Measurements from ENCODE around the gene ZSCAN22. TPM values are rescaled to one million over a fixed set of nuclear protein-coding genes. Genes with fewer than 3 reads are reported as not detected.
"Not testable (repeated sequence)": the region's sequence is repeated elsewhere in the genome, so short reads cannot be mapped to it uniquely, and the experiment has no call there.

ZSCAN22 gene
- polyA plus RNA-seq, 1 donor = 3.2 TPM

DNA sequence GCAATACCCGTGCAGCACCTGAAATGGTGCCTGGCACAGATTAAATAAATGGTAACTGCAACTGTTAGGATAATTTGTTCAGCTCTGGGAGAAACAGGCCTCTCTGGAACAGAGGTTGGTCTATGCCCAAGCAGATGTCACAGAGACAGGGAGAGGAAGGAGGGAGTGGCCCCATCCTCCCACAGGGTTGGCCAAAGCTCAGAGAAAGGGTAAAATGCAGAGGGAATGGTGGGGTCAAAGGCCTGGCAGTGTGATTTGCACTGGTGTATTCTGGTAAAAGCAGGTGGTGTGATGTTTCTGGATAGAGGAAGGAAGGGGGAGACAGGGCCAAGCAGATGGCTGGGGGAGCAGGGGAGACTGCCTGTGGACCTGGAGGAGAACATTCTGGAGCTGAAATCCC lies 9.4 kb downstream of the ZSCAN22 start:
- no CpG with 5 or more reads among the region's 1 CpG for WGBS (ENCODE audit: insufficient coverage, low lambda C conversion rate)
- Histone ChIP-seq H3K4me3 (ENCODE audit: low read length) (no peak overlapping the region), H3K27me3 (ENCODE audit: control insufficient read depth, insufficient read depth, low read length) (no peaks in the 10 kb centered on the region), H3K36me3 (ENCODE audit: control insufficient read depth, insufficient read depth, low read length) (peaks cover 47% of the 10 kb centered on the region), H3K4me1 (ENCODE audit: control insufficient read depth, insufficient read depth, low read length) (no peaks in the 10 kb centered on the region), H3K27ac (ENCODE audit: low read length) (no peak overlapping the region), H3K9me3 (ENCODE audit: control insufficient read depth, low read depth, low read length) (peaks cover 4% of the 10 kb centered on the region)
- DNase-seq = no peak

DNA sequence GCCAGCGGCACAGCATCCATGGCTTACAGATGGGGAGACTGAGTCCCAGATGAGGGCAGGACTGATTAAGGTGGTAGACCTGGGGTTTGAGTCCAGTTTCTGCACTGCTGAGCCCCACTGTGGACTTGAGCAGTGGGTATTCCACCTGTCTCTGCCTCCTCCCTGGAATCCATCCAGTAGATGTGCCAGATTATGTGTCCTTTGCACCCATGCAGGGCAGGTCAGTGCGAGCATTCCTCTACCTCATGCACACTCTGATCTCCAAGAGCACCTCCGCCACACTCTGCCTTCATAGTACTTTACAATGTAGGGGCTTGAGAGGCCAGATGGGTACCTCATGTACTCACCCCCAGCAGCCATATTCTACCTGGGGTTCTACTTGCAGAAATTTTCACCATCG lies 10.0 kb downstream of the ZSCAN22 start:
- WGBS (ENCODE audit: insufficient coverage, low lambda C conversion rate) = no CpG with 5 or more reads among the region's 4 CpGs
- Histone ChIP-seq H3K27me3 (ENCODE audit: control insufficient read depth, insufficient read depth, low read length) (no peaks in the 10 kb centered on the region), H3K4me3 (ENCODE audit: low read length) (no peak overlapping the region), H3K27ac (ENCODE audit: low read length) (no peak overlapping the region), H3K36me3 (ENCODE audit: control insufficient read depth, insufficient read depth, low read length) (peaks cover 47% of the 10 kb centered on the region), H3K9me3 (ENCODE audit: control insufficient read depth, low read depth, low read length) (peaks cover 4% of the 10 kb centered on the region), H3K4me1 (ENCODE audit: control insufficient read depth, insufficient read depth, low read length) (no peaks in the 10 kb centered on the region)
- no peak for DNase-seq

DNA sequence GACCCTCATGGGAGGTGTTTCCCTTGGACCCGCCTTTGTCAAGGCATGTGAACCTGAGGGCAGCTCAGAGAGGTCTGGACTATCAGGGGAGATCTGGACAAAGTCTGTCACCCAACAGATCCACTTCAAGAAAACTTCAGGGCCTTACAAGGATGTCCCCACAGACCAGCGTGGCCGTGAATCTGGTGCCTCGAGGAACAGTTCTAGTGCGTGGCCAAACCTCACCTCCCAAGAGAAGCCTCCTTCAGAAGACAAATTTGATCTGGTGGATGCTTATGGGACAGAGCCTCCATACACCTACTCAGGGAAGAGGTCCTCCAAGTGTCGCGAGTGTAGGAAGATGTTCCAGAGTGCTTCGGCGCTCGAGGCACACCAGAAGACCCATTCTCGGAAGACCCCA lies 11.5 kb downstream of the ZSCAN22 start:
- no peak for DNase-seq
- WGBS (ENCODE audit: insufficient coverage, low lambda C conversion rate) = no CpG with 5 or more reads among the region's 11 CpGs
- no peak overlapping the region for H3K27ac ChIP-seq (ENCODE audit: low read length)
- H3K9me3 ChIP-seq (ENCODE audit: control insufficient read depth, low read depth, low read length) = peaks cover 4% of the 10 kb centered on the region
- peaks cover 47% of the 10 kb centered on the region for H3K36me3 ChIP-seq (ENCODE audit: control insufficient read depth, insufficient read depth, low read length)
- H3K4me1 ChIP-seq (ENCODE audit: control insufficient read depth, insufficient read depth, low read length) = no peaks in the 10 kb centered on the region
- no peak overlapping the region for H3K4me3 ChIP-seq (ENCODE audit: low read length)
- H3K27me3 ChIP-seq (ENCODE audit: control insufficient read depth, insufficient read depth, low read length) = no peaks in the 10 kb centered on the region

DNA sequence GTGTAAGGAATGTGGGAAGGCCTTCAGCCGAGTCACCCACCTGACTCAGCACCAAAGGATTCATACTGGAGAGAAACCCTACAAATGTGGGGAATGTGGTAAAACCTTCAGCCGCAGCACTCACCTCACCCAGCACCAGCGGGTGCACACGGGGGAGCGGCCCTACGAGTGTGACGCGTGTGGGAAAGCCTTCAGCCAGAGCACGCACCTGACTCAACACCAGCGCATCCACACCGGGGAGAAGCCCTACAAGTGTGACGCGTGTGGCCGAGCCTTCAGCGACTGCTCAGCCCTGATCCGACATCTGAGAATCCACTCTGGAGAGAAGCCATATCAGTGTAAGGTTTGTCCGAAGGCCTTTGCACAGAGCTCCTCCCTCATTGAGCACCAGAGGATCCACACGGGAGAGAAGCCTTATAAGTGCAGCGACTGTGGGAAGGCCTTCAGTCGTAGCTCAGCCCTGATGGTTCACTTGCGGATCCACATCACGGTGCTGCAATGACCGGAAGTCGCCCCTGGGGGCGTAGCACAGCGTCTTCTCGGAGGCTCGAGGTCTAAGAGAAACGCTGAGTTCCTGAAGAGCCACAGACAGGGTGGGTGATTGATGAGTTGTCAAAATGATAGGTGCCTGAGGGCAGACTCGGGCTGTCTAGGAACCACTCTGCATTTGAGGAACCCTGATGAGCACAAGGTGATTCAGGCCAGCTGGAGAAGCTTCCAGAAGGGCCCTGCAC lies 12.2 kb downstream of the ZSCAN22 start:
- no peaks in the 10 kb centered on the region for H3K4me1 ChIP-seq (ENCODE audit: control insufficient read depth, insufficient read depth, low read length)
- no peak overlapping the region for H3K4me3 ChIP-seq (ENCODE audit: low read length)
- no CpG with 5 or more reads among the region's 30 CpGs for WGBS (ENCODE audit: insufficient coverage, low lambda C conversion rate)
- no peak for DNase-seq
- H3K36me3 ChIP-seq (ENCODE audit: control insufficient read depth, insufficient read depth, low read length) = peaks cover 47% of the 10 kb centered on the region
- H3K9me3 ChIP-seq (ENCODE audit: control insufficient read depth, low read depth, low read length) = peaks cover 4% of the 10 kb centered on the region
- H3K27ac ChIP-seq (ENCODE audit: low read length) = no peak overlapping the region
- no peaks in the 10 kb centered on the region for H3K27me3 ChIP-seq (ENCODE audit: control insufficient read depth, insufficient read depth, low read length)

DNA sequence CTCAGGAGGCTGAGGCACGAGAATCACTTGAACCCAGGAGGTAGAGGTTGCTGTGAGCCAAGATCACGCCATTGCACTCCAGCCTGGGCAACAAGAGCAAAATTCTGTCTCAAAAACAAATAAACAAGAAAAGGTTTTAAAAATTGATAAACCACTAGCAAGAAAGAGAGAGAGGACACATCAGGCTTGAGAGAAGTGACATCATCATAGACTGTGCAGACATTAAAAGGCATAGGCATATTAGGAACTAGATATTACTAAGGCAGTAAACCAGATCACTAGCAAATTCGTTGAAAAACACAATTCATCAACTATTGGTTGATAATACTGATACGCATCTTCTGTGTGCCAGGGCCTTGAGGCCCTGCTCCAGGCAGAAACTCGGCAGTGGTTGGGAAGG lies 18.8 kb downstream of the ZSCAN22 start:
- peaks cover 7% of the 10 kb centered on the region for H3K4me1 ChIP-seq (ENCODE audit: control insufficient read depth, insufficient read depth, low read length)
- WGBS (ENCODE audit: insufficient coverage, low lambda C conversion rate) = 83% methylated on average over 1 of the region's 5 CpGs
- H3K36me3 ChIP-seq (ENCODE audit: control insufficient read depth, insufficient read depth, low read length) = no peaks in the 10 kb centered on the region
- H3K27ac ChIP-seq (ENCODE audit: low read length) = no peak overlapping the region
- peaks cover 52% of the 10 kb centered on the region for H3K27me3 ChIP-seq (ENCODE audit: control insufficient read depth, insufficient read depth, low read length)
- peaks cover 13% of the 10 kb centered on the region for H3K9me3 ChIP-seq (ENCODE audit: control insufficient read depth, low read depth, low read length)
- DNase-seq = no peak
- no peak overlapping the region for H3K4me3 ChIP-seq (ENCODE audit: low read length)

DNA sequence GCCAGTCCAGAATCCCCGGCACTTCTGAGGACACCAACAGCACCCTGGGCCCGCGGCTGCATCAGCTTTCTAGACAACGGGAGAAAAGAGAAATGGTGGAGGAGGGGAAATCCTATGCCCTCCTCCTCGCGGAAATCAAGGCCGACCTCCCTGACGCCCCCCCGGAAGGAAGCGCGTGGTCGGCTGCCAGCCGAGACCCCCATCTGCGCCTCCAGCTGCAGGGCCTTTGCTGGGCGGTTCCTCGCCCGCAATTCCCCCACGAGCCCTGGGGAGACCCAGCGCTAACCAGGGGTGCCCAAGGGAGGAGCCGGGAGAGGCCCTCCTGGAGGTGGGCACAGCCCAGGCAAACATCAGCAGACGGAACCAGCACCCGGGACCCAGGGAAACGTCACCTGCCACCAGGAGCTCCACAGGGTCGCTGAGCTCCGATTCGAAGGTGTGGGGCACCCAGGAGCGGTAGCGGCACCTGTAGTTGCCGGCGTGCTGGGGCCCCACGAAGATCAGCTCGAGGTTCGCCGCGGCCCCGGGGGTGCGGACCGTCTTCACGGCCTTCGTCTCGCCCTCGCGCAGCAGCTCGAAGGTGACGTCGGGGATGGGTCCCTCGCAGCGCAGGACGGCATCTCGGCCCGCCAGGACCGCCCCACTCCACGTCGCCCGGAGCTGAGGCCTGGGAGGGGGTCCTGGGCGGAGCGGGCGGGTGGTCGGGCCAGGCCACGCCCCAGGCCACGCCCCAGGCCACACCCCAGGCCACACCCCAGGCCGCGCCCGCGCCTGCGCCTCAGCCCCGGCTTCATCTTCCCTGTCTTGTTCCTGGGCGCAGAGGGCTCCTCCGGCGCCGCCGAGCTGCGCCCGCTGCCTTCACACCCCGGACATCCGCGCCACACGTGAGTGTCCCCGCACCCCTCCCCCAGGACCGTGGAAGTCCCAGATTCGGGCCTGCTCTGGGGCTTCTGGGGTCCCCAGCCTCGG lies 20.5 kb downstream of the ZSCAN22 start:
- peaks cover 11% of the 10 kb centered on the region for H3K4me1 ChIP-seq (ENCODE audit: control insufficient read depth, insufficient read depth, low read length)
- peak overlapping the region; percentile 31 for H3K4me3 ChIP-seq (ENCODE audit: low read length)
- peaks cover 67% of the 10 kb centered on the region for H3K27me3 ChIP-seq (ENCODE audit: control insufficient read depth, insufficient read depth, low read length)
- peaks cover 21% of the 10 kb centered on the region for H3K9me3 ChIP-seq (ENCODE audit: control insufficient read depth, low read depth, low read length)
- no peak overlapping the region for H3K27ac ChIP-seq (ENCODE audit: low read length)
- DNase-seq = peak in 1 of 2 donors; percentile 41
- WGBS (ENCODE audit: insufficient coverage, low lambda C conversion rate) = no CpG with 5 or more reads among the region's 82 CpGs
- H3K36me3 ChIP-seq (ENCODE audit: control insufficient read depth, insufficient read depth, low read length) = no peaks in the 10 kb centered on the region

DNA sequence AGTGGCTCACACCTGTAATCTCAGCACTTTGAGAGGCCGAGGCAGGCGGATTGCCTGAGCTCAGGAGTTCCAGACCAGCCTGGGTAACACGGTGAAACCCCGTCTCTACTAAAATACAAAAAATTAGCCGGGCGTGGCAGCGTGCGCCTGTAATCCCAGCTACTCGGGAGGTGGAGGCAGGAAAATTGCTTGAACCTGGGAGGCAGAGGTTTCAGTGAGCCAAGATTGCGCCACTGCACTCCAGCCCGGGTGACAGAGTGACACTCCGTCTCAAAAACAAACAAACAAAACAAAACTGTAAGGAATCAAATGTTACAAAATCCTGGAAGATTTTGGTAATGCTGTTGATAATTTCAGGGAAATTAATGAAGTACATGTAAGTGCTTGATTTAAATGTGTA lies 21.3 kb downstream of the ZSCAN22 start:
- not testable (repeated sequence) for H3K4me3 ChIP-seq (ENCODE audit: low read length); H3K36me3 ChIP-seq (ENCODE audit: control insufficient read depth, insufficient read depth, low read length); DNase-seq; H3K27ac ChIP-seq (ENCODE audit: low read length)
- Histone ChIP-seq H3K4me1 (ENCODE audit: control insufficient read depth, insufficient read depth, low read length) (peaks cover 11% of the 10 kb centered on the region), H3K27me3 (ENCODE audit: control insufficient read depth, insufficient read depth, low read length) (peaks cover 76% of the 10 kb centered on the region), H3K9me3 (ENCODE audit: control insufficient read depth, low read depth, low read length) (peaks cover 21% of the 10 kb centered on the region)
- 58% methylated on average over 2 of the region's 12 CpGs for WGBS (ENCODE audit: insufficient coverage, low lambda C conversion rate)

DNA sequence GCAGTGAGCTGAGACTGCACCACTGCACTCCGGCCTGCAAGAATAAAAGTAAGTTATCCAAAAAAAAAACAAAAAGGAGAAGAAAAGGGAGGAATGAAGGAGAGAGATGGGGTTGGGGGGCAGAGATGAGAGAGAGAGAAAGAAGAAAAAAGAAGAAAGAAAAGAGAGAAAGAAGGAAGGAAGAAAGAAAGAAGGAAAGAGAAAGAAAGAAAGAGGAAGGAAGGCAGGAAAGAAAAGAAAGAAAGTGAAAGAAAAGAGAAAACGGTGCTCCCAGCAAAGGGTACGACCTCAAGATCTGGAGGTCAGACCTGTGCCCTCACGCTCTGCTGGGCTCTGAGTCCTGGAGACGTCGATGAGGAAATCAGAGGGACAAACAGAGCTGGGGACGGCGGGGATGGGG lies 22.8 kb downstream of the ZSCAN22 start:
- H3K27ac ChIP-seq (ENCODE audit: low read length) = no peak overlapping the region
- 51% methylated on average over 3 of the region's 8 CpGs for WGBS (ENCODE audit: insufficient coverage, low lambda C conversion rate)
- H3K4me3 ChIP-seq (ENCODE audit: low read length) = no peak overlapping the region
- H3K27me3 ChIP-seq (ENCODE audit: control insufficient read depth, insufficient read depth, low read length) = peaks cover 89% of the 10 kb centered on the region
- no peak for DNase-seq
- H3K4me1 ChIP-seq (ENCODE audit: control insufficient read depth, insufficient read depth, low read length) = peaks cover 11% of the 10 kb centered on the region
- H3K9me3 ChIP-seq (ENCODE audit: control insufficient read depth, low read depth, low read length) = peaks cover 21% of the 10 kb centered on the region
- H3K36me3 ChIP-seq (ENCODE audit: control insufficient read depth, insufficient read depth, low read length) = no peaks in the 10 kb centered on the region

DNA sequence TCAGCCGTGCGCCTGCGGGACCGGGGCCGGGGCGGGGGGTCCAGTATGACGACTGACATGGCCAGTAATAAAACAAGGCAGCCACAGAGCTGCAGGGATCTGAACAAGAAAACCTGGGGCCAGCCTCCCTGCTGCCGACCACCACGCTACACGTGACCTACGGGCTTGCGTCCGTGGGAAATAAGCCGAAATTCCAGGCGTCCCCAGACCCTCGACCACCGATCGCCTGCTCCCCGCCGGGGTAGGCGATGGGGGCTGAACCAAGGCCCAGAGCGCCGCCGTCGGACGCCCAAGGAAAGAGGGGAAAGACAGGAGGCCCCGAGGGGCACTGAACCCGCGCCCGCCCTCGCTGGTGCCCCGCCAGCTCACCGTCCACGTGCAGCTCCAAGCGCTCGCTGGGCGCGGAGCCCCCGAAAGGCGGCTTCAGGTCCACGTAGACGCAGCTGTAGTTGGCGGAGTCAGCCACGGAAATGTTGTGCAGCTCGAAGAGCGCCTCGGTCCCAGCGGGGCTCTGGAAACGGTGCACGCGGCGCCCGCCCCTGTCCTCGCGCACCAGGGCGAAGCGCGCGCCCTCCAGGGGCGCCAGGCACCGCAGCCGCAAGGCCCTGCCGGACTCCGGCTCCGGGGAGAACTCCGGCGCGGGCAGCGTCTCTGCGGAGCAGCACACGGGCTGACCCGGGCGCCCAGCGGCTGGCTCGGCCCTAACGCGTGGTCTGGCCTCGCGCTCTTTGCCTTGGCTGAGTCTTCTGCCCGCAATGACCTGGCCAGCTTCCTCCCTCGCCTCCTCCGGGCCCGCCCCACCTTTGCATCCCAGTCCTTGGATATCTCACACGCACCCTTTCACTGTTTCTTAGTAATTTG lies 23.4 kb downstream of the ZSCAN22 start:
- Histone ChIP-seq H3K4me3 (ENCODE audit: low read length) (no peak overlapping the region), H3K36me3 (ENCODE audit: control insufficient read depth, insufficient read depth, low read length) (no peaks in the 10 kb centered on the region), H3K9me3 (ENCODE audit: control insufficient read depth, low read depth, low read length) (peaks cover 21% of the 10 kb centered on the region), H3K4me1 (ENCODE audit: control insufficient read depth, insufficient read depth, low read length) (peaks cover 11% of the 10 kb centered on the region), H3K27ac (ENCODE audit: low read length) (no peak overlapping the region), H3K27me3 (ENCODE audit: control insufficient read depth, insufficient read depth, low read length) (peaks cover 91% of the 10 kb centered on the region)
- WGBS (ENCODE audit: insufficient coverage, low lambda C conversion rate) = 10% methylated on average over 4 of the region's 84 CpGs
- peak in 1 of 2 donors; percentile 27 for DNase-seq
